K562 (cell line): ENCODE measurements around the gene RPL26. TPM values are rescaled to one million over a fixed set of nuclear protein-coding genes. Genes with fewer than 3 reads are reported as not detected.
A peak's percentile ranks its signal among the peaks of the same experiment; 100 is the strongest.

Experiments used
- C11orf30 ChIP-seq: fragments of 450-650 bp; IDR thresholded peaks from 2 replicates; pipeline ENCODE4 v1.6.1; 2016; ENCODE audit warnings: low read depth, mild to moderate bottlenecking
- CEBPG ChIP-seq, 3 experiments: fragments of 200-800 bp in 1 of 3; sonication (Bioruptor generic) in 1 of 3; sonication (generic) in 1 of 3; formaldehyde crosslinking in 1 of 3; IDR thresholded peaks in 2 of 3; conservative IDR thresholded peaks in 1 of 3; 2 replicates each; pipeline versions ENCODE4 v1.6.1 to v1.8.0; 2016 to 2022; ENCODE audit warnings: missing compliant biosample characterization in 2 of 3, missing genetic modification characterization in 2 of 3, mild to moderate bottlenecking in 1 of 3, missing genetic modification reagents in 1 of 3
- CREB3L1 ChIP-seq: fragments of 450-650 bp; IDR thresholded peaks from 2 replicates; pipeline ENCODE4 v1.6.1; 2014; ENCODE audit warnings: low read depth, mild to moderate bottlenecking, moderate library complexity, borderline replicate concordance
- E2F6 ChIP-seq, 2 experiments: IDR thresholded peaks; 2 replicates each; pipeline ENCODE4 v1.6.1; 2011; ENCODE audit warnings: borderline replicate concordance in 1 of 2, control low read depth in 1 of 2, low read depth in 1 of 2, low read length in 1 of 2, mild to moderate bottlenecking in 1 of 2, mixed read lengths in 1 of 2, moderate library complexity in 1 of 2; ENCODE audit not compliant: insufficient read depth in 1 of 2, insufficient read length in 1 of 2, poor library complexity in 1 of 2, severe bottlenecking in 1 of 2; ENCODE audit errors: extremely low read depth in 1 of 2
- FUS ChIP-seq: fragments of 200-400 bp; formaldehyde crosslinking; optimal IDR thresholded peaks from 2 replicates; pipeline ENCODE3; 2017; ENCODE audit warnings: low read depth, low read length
- JUN ChIP-seq, 2 experiments: sonication (generic) in 1 of 2; formaldehyde crosslinking in 1 of 2; IDR thresholded peaks; 2 replicates each; pipeline versions ENCODE4 v1.6.1 to v1.8.0; 2012 to 2022; ENCODE audit warnings: borderline replicate concordance in 2 of 2, mild to moderate bottlenecking in 2 of 2, improper control_type of control experiment in 1 of 2, low read depth in 1 of 2, low read length in 1 of 2, missing genetic modification reagents in 1 of 2
- L3MBTL2 ChIP-seq: fragments of 450-650 bp; IDR thresholded peaks from 2 replicates; pipeline ENCODE4 v1.6.1; 2016; ENCODE audit warnings: mild to moderate bottlenecking, moderate library complexity
- NONO ChIP-seq, 2 experiments: fragments of 200-400 bp in 1 of 2; fragments of 450-650 bp in 1 of 2; formaldehyde crosslinking in 1 of 2; IDR thresholded peaks; 2 replicates each; pipeline ENCODE4 v1.6.1; 2017; ENCODE audit warnings: low read depth in 2 of 2, mild to moderate bottlenecking in 2 of 2, moderate library complexity in 2 of 2, low read length in 1 of 2
- PATZ1 ChIP-seq: fragments of 250-450 bp; sonication (Bioruptor Pico); IDR thresholded peaks from 2 replicates; pipeline ENCODE4 v1.5.0; 2020; ENCODE audit warnings: mild to moderate bottlenecking, borderline replicate concordance
- RBM25 ChIP-seq: fragments of 200-400 bp; formaldehyde crosslinking; IDR thresholded peaks from 2 replicates; pipeline ENCODE4 v1.6.1; 2018; ENCODE audit warnings: low read length, low read depth, moderate library complexity; ENCODE audit not compliant: severe bottlenecking
- TAF15 ChIP-seq: fragments of 200-400 bp; formaldehyde crosslinking; IDR thresholded peaks from 2 replicates; pipeline ENCODE4 v1.6.1; 2017; ENCODE audit warnings: mild to moderate bottlenecking, low read depth, low read length, moderate library complexity
- TCF7 ChIP-seq: sonication (generic); IDR thresholded peaks from 2 replicates; pipeline ENCODE4 v1.6.1; 2016; ENCODE audit warnings: antibody characterized with exemption, borderline replicate concordance
- ZBTB12 ChIP-seq: fragments of 250-450 bp; sonication (Bioruptor Pico); IDR thresholded peaks from 2 replicates; pipeline ENCODE4 v1.4.0; 2020
- ZBTB33 ChIP-seq: sonication (generic); formaldehyde crosslinking; IDR thresholded peaks from 2 replicates; pipeline ENCODE4 v1.8.1; 2023; ENCODE audit warnings: mild to moderate bottlenecking, missing genetic modification reagents
- ZNF124 ChIP-seq: sonication (generic); formaldehyde crosslinking; IDR thresholded peaks from 2 replicates; pipeline ENCODE4 v1.8.1; 2022; ENCODE audit warnings: missing genetic modification reagents
- ZNF766 ChIP-seq: fragments of 200-800 bp; sonication (Bioruptor generic); conservative IDR thresholded peaks from 2 replicates; pipeline ENCODE4 v1.6.1; 2016; ENCODE audit warnings: missing genetic modification characterization, missing compliant biosample characterization
- polyA plus RNA-seq, 8 experiments: library from polyadenylated mRNA; depleted of rRNA in 4 of 8; stranded (reverse) in 5 of 8; unstranded in 3 of 8; fragments of >200 nt; fragmentation: Nextera tagmentation in 2 of 8; fragmentation: Illumina TruSeq in 1 of 8; extraction: Ambion mirVana in 2 of 8; extraction: Trizol in 1 of 8; gene quantifications; 2 replicates each; pipeline versions ENCODE4 v1.2.1 to v1.2.3, GENCODE V29; 2011 to 2014; ENCODE audit warnings: inconsistent platforms in 1 of 8, missing spikeins in 1 of 8
- total RNA-seq, 7 experiments: library from RNA; depleted of rRNA in 6 of 7; stranded (reverse); fragments of >200 nt in 6 of 7; fragmentation: Illumina TruSeq in 2 of 7; extraction: Trizol in 2 of 7; gene quantifications; 2 replicates each; pipeline versions ENCODE4 v1.2.1 to v1.2.3, GENCODE V29; 2011 to 2021; ENCODE audit warnings: low replicate concordance in 1 of 7

Gene RPL26
- total and polyA plus RNA-seq, 9 of the 15 experiments (the other 6 are each of a cell fraction or from before 2014, with no cell fraction given) = 1,474 to 4,074 (median 2,904) TPM

- TF ChIP-seq ZNF124 (CRISPR knock-in tag) = no peak
- peak; percentile 47; the same call in 1 of the 2 replicates for TF ChIP-seq CEBPG (CRISPR knock-in tag; IDR thresholded peaks at IDR 0.05)
- no peak for TF ChIP-seq CEBPG (tag; conservative IDR thresholded peaks at IDR 0.05 in 1 of 2, IDR thresholded peaks at IDR 0.05 in 1 of 2)
- no peak for TF ChIP-seq NONO (IDR thresholded peaks at IDR 0.05; ENCODE audit: low read depth in 2 of 2, low read length in 1 of 2)
- TF ChIP-seq FUS = no peak
- no peak for TF ChIP-seq TCF7
- peak in 1 of 2 experiments; percentile 39 for TF ChIP-seq E2F6 (IDR thresholded peaks at IDR 0.05; ENCODE audit: borderline replicate concordance in 1 of 2, extremely low read depth in 1 of 2, insufficient read depth in 1 of 2, insufficient read length in 1 of 2, low read depth in 1 of 2, low read length in 1 of 2, poor library complexity in 1 of 2, severe bottlenecking in 1 of 2)
- peak; percentile 93 for TF ChIP-seq L3MBTL2
- TF ChIP-seq ZBTB12 (CRISPR knock-in tag) = no peak
- no peak for TF ChIP-seq CREB3L1
- no peak for TF ChIP-seq ZBTB33 (CRISPR knock-in tag)
- peak; percentile 23; the same call in 1 of the 2 replicates for TF ChIP-seq C11orf30
- TF ChIP-seq ZNF766 = peak; percentile 67
- no peak for TF ChIP-seq PATZ1 (CRISPR knock-in tag)
- TF ChIP-seq JUN (IDR thresholded peaks at IDR 0.05; ENCODE audit: borderline replicate concordance, low read depth, low read length) = no peak
- TF ChIP-seq JUN (CRISPR knock-in tag; IDR thresholded peaks at IDR 0.05; ENCODE audit: borderline replicate concordance) = no peak
- no peak for TF ChIP-seq RBM25
- TF ChIP-seq TAF15 = no peak
Observed at GRCh38 chr17:8337802-8338752, 44.9 kb downstream of the RPL26 start (continued).
